Testis (tissue), 2 donors: ENCODE data around the gene TCERG1L.

ENCODE experiments used
- POLR2A ChIP-seq: fragments of 450-650 bp; IDR thresholded peaks from one replicate; pipeline ENCODE4 v1.6.1; 2017; ENCODE audit warnings: antibody characterized with exemption, mild to moderate bottlenecking, moderate library complexity
- TF ChIP-seq, protein P1 (sequence below), 3 experiments: fragments of 450-650 bp in 2 of 3; fragments of 200-600 bp in 1 of 3; sonication (generic) in 1 of 3; IDR thresholded peaks; one replicate each; pipeline ENCODE4 v1.5.1; 2016 to 2019; ENCODE audit warnings: antibody characterized with exemption in 3 of 3, mild to moderate bottlenecking in 2 of 3, moderate library complexity in 1 of 3

DNA sequence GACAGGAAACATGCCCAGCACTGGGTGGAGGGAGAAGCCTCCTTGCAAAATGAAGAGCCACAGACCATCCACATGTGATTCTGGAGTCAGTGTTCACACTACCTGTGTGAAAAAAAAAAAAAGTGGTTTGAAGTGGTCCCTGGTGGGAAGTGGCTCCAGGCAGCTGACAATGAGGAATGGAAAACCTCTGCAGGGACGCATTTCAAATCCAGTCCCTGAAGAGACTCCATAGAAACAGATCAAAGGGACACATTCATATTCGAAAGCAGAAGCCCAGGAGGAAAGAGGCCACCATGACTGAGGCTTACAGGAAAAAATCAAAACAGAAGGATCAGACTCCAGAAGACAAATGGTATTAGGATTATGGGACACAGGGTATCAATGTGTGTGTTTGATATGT lies 11.5 kb upstream of the TCERG1L start:
- TF ChIP-seq, protein P1, sequence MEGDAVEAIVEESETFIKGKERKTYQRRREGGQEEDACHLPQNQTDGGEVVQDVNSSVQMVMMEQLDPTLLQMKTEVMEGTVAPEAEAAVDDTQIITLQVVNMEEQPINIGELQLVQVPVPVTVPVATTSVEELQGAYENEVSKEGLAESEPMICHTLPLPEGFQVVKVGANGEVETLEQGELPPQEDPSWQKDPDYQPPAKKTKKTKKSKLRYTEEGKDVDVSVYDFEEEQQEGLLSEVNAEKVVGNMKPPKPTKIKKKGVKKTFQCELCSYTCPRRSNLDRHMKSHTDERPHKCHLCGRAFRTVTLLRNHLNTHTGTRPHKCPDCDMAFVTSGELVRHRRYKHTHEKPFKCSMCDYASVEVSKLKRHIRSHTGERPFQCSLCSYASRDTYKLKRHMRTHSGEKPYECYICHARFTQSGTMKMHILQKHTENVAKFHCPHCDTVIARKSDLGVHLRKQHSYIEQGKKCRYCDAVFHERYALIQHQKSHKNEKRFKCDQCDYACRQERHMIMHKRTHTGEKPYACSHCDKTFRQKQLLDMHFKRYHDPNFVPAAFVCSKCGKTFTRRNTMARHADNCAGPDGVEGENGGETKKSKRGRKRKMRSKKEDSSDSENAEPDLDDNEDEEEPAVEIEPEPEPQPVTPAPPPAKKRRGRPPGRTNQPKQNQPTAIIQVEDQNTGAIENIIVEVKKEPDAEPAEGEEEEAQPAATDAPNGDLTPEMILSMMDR (IDR thresholded peaks at IDR 0.05) = no peak
- no peak for TF ChIP-seq POLR2A
